ENCODE measurements around the gene SPDYE6.
"Not testable (repeated sequence)": the region's sequence is repeated elsewhere in the genome, so short reads cannot be mapped to it uniquely, and the experiment has no call there.

SPDYE6 gene

DNA sequence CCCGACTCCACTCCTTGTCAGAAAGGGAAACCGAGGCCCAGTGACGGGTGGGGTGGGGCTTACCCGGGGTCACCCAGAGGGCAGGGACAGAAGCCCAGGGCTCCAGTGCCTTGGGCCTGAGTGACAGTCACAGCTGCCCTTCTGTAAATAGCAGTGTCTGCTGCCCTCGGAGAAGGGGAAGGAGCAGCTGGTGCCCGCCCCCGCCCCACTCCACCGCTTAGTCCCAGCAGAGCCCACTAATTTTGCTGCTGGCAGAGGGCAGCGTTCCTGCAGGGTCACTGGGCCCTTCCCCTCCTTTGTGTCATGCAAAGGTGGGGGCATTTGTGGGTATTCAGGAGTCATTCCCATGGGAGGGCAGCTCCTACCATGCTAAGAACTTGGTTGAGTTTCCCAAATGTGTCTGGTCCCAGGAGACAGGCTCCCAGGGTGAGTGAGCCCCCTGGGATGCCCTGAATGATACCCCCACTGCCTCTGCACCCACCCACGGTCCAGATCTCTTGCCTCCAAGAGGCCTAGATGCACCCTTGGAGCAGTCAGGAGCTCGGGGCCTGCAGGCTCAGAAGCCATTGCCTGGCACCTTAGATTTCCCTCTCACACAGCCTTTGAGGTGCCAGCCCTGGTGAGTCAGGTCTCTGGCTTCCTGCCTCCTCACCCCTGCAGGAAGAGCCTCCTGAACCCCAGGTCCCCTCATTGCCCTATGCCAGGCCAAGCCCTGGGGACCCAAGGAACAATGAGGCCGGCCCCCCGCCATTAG lies 52.4 kb downstream of the SPDYE6 start:
- Histone ChIP-seq H3K4me1 (ENCODE audit: control insufficient read depth in 5 of 5, insufficient read depth in 5 of 5, low read length in 5 of 5) (peaks cover 0 to 33% (median 25%) of the 10 kb centered on the region in 5 donors), H3K9me3 (ENCODE audit: control insufficient read depth in 5 of 5, low read length in 5 of 5) (no peaks in the 10 kb centered on the region), H3K4me3 (ENCODE audit: low read depth in 1 of 5, low read length in 5 of 5) (no peak overlapping the region), H3K9ac (ENCODE audit: low read length in 5 of 5) (no peak overlapping the region), H3K36me3 (ENCODE audit: control insufficient read depth in 5 of 5, insufficient read depth in 5 of 5, low read length in 5 of 5) (peaks cover 0 to 2% (median 0%) of the 10 kb centered on the region in 5 donors), H3K27me3 (ENCODE audit: control insufficient read depth in 5 of 5, insufficient read depth in 4 of 5, low read length in 5 of 5) (peaks cover 0 to 9% (median 5%) of the 10 kb centered on the region in 5 donors), H3K27ac (ENCODE audit: low read depth, low read length) (no peak overlapping the region)

DNA sequence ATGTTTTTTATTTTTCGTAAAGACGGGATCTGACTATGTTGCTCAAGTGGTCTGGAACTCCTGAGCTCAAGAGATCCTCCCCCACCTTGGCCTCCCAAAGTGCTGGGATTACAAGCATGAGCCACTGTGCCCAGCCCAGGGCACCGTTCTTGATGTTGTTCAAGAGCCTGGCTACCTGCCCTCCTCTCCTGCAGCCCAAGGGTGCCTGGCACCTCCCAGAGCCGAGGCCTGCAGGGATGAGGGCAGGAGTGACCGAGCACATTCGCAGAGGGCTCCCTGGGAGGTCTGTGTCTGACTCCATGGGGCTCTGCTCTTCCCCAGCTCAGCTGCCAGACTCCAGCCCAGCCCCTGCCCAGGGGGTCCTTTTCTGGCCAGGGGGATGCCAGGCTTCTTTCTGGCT lies 54.2 kb downstream of the SPDYE6 start:
- Histone ChIP-seq H3K36me3 (ENCODE audit: control insufficient read depth in 5 of 5, insufficient read depth in 5 of 5, low read length in 5 of 5) (no peaks in the 10 kb centered on the region), H3K4me1 (ENCODE audit: control insufficient read depth in 5 of 5, insufficient read depth in 5 of 5, low read length in 5 of 5) (peaks cover 0 to 27% (median 21%) of the 10 kb centered on the region in 5 donors), H3K27ac (ENCODE audit: low read depth, low read length) (no peak overlapping the region), H3K9me3 (ENCODE audit: control insufficient read depth in 5 of 5, low read length in 5 of 5) (no peaks in the 10 kb centered on the region), H3K9ac (ENCODE audit: low read length in 5 of 5) (no peak overlapping the region), H3K4me3 (ENCODE audit: low read depth in 1 of 5, low read length in 5 of 5) (no peak overlapping the region), H3K27me3 (ENCODE audit: control insufficient read depth in 5 of 5, insufficient read depth in 4 of 5, low read length in 5 of 5) (peaks cover 0 to 9% (median 5%) of the 10 kb centered on the region in 5 donors)

DNA sequence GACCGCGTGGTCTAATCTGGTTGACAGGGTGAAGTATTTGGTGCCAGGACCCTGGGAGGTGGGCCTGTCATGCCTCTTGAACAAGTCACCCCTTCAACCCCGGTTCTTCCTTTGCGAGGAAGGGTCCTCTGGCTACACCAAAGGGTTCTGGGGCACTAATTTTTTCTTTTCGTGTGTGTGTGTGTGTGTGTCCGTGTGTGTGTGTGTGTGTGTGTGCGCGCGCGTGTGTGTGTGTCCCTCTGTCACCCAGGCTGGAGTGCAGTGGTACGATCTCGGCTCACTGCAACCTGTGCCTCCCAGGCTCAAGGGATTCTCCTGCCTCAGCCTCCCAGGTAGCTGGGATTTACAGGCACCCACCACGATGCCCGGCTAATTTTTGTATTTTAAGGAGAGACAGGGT lies 54.9 kb downstream of the SPDYE6 start:
- H3K4me3 ChIP-seq (ENCODE audit: low read depth in 1 of 5, low read length in 5 of 5); H3K27me3 ChIP-seq (ENCODE audit: control insufficient read depth in 5 of 5, insufficient read depth in 4 of 5, low read length in 5 of 5); H3K9ac ChIP-seq (ENCODE audit: low read length in 5 of 5); H3K36me3 ChIP-seq (ENCODE audit: control insufficient read depth in 5 of 5, insufficient read depth in 5 of 5, low read length in 5 of 5); H3K27ac ChIP-seq (ENCODE audit: low read depth, low read length); H3K9me3 ChIP-seq (ENCODE audit: control insufficient read depth in 5 of 5, low read length in 5 of 5): not testable (repeated sequence)
- peaks cover 0 to 21% (median 14%) of the 10 kb centered on the region in 5 donors for H3K4me1 ChIP-seq (ENCODE audit: control insufficient read depth in 5 of 5, insufficient read depth in 5 of 5, low read length in 5 of 5)

DNA sequence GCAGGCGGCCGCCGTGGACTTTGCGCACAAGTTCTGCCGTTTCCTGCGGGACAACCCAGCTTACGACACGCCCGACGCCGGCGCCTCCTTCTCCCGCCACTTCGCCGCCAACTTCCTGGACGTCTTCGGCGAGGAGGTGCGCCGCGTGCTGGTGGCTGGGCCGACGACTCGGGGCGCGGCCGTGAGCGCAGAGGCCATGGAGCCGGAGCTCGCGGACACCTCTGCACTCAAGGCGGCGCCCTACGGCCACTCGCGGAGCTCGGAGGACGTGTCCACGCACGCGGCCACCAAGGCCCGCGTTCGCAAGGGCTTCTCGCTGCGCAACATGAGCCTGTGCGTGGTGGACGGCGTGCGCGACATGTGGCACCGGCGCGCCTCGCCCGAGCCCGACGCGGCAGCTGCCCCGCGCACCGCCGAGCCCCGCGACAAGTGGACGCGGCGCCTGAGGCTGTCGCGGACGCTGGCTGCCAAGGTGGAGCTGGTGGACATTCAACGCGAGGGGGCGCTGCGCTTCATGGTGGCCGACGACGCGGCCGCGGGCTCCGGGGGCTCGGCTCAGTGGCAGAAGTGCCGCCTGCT lies 55.5 kb downstream of the SPDYE6 start:
- H3K27me3 ChIP-seq (ENCODE audit: control insufficient read depth in 5 of 5, insufficient read depth in 4 of 5, low read length in 5 of 5) = peaks cover 0 to 9% (median 5%) of the 10 kb centered on the region in 5 donors
- peak overlapping the region in 1 of 5 donors; percentile 3 for H3K4me3 ChIP-seq (ENCODE audit: low read depth in 1 of 5, low read length in 5 of 5)
- H3K4me1 ChIP-seq (ENCODE audit: control insufficient read depth in 5 of 5, insufficient read depth in 5 of 5, low read length in 5 of 5) = peaks cover 1 to 20% (median 13%) of the 10 kb centered on the region in 5 donors
- no peak overlapping the region for H3K9ac ChIP-seq (ENCODE audit: low read length in 5 of 5)
- no peaks in the 10 kb centered on the region for H3K36me3 ChIP-seq (ENCODE audit: control insufficient read depth in 5 of 5, insufficient read depth in 5 of 5, low read length in 5 of 5)
- H3K27ac ChIP-seq (ENCODE audit: low read depth, low read length) = no peak overlapping the region
- H3K9me3 ChIP-seq (ENCODE audit: control insufficient read depth in 5 of 5, low read length in 5 of 5) = no peaks in the 10 kb centered on the region

DNA sequence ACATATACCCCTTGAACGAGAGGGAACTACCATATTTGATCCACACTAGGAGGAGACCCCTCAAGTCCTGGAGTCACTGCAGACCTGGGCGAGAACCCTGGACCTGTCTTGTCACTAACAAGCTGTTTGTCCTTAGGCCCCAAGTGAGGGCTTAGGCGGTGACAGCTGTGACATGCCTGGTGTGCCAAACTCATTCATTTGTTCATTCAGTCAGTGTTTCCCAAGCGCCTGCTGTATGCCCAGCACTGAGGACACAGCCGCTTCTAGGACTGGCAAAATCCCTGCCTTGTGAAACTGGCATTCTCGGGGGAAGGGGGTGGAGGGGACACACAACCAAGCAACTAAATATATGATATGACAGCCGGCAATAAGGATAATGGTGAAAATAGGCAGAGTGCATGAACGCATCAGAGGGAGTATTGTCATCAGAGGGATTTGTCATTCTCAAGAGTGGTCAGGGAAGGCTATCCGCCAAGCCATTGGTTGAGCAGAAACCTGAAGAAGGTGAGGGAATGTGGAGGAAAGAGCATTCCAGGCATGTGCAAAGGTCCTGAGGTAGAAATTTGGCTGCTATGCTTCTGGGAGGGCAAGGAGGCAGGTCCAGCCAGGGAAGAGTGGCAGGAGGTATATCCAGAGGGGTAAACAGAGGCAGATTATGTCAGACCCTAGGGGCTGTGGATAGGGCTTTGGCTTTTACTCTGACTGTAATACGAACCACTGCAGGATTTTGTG lies 58.6 kb downstream of the SPDYE6 start:
- peaks cover 0 to 15% (median 5%) of the 10 kb centered on the region in 5 donors for H3K27me3 ChIP-seq (ENCODE audit: control insufficient read depth in 5 of 5, insufficient read depth in 4 of 5, low read length in 5 of 5)

DNA sequence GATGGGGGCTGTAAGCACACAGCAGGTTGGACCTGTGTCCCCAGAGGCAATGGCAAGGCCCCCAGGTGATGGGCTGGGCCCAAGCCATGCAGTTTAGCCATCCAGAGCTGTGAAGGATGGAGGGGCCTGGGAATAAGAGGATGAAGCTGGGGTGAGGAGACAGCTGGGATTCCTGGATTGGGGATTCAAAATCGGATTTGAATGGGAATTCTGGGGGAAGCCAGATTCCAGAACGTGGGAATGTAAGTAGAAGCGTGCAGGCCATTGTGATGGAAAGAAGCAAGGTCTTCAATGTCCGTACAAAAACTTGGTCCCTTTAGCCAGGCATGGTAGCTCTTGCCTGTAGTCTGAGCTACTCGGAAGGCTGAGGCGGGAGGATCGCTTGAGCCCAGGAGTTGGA lies 59.7 kb downstream of the SPDYE6 start:
- Histone ChIP-seq H3K4me1 (ENCODE audit: control insufficient read depth in 5 of 5, insufficient read depth in 5 of 5, low read length in 5 of 5) (peaks cover 0 to 9% (median 3%) of the 10 kb centered on the region in 5 donors), H3K27ac (ENCODE audit: low read depth, low read length) (no peak overlapping the region), H3K9ac (ENCODE audit: low read length in 5 of 5) (no peak overlapping the region), H3K36me3 (ENCODE audit: control insufficient read depth in 5 of 5, insufficient read depth in 5 of 5, low read length in 5 of 5) (no peaks in the 10 kb centered on the region), H3K27me3 (ENCODE audit: control insufficient read depth in 5 of 5, insufficient read depth in 4 of 5, low read length in 5 of 5) (peaks cover 0 to 15% (median 11%) of the 10 kb centered on the region in 5 donors), H3K4me3 (ENCODE audit: low read depth in 1 of 5, low read length in 5 of 5) (no peak overlapping the region), H3K9me3 (ENCODE audit: control insufficient read depth in 5 of 5, low read length in 5 of 5) (no peaks in the 10 kb centered on the region)

More for the DNA sequence above, 58.6 kb downstream of the SPDYE6 start:
- Histone ChIP-seq H3K27ac (ENCODE audit: low read depth, low read length) (no peak overlapping the region), H3K4me3 (ENCODE audit: low read depth in 1 of 5, low read length in 5 of 5) (no peak overlapping the region), H3K9ac (ENCODE audit: low read length in 5 of 5) (no peak overlapping the region), H3K4me1 (ENCODE audit: control insufficient read depth in 5 of 5, insufficient read depth in 5 of 5, low read length in 5 of 5) (peaks cover 0 to 9% (median 3%) of the 10 kb centered on the region in 5 donors), H3K9me3 (ENCODE audit: control insufficient read depth in 5 of 5, low read length in 5 of 5) (no peaks in the 10 kb centered on the region), H3K36me3 (ENCODE audit: control insufficient read depth in 5 of 5, insufficient read depth in 5 of 5, low read length in 5 of 5) (no peaks in the 10 kb centered on the region)

DNA sequence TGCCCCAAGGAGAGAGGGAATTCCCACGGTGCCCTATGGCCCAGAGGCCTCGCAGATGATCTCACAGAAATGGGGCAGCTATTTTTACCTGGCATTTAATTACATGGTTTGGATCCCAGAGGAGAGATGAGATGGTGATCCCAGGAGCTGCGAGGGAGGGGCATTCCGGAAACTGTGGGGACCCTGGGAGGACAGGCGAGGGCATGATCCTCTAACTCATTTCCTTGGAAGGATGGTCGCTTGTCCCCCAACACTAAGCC lies 60.1 kb downstream of the SPDYE6 start:
- no peaks in the 10 kb centered on the region for H3K36me3 ChIP-seq (ENCODE audit: control insufficient read depth in 5 of 5, insufficient read depth in 5 of 5, low read length in 5 of 5)
- peaks cover 0 to 9% (median 3%) of the 10 kb centered on the region in 5 donors for H3K4me1 ChIP-seq (ENCODE audit: control insufficient read depth in 5 of 5, insufficient read depth in 5 of 5, low read length in 5 of 5)
- no peak overlapping the region for H3K27ac ChIP-seq (ENCODE audit: low read depth, low read length)
- H3K4me3 ChIP-seq (ENCODE audit: low read depth in 1 of 5, low read length in 5 of 5) = no peak overlapping the region
- peaks cover 0 to 15% (median 11%) of the 10 kb centered on the region in 5 donors for H3K27me3 ChIP-seq (ENCODE audit: control insufficient read depth in 5 of 5, insufficient read depth in 4 of 5, low read length in 5 of 5)
- no peak overlapping the region for H3K9ac ChIP-seq (ENCODE audit: low read length in 5 of 5)
- no peaks in the 10 kb centered on the region for H3K9me3 ChIP-seq (ENCODE audit: control insufficient read depth in 5 of 5, low read length in 5 of 5)
